Caco-2 (cell line): ENCODE measurements around the gene LAPTM5. TPM values are rescaled to one million over a fixed set of nuclear protein-coding genes. Genes with fewer than 3 reads are reported as not detected.

ENCODE experiments used
- BruUV-seq: library from RNA; stranded (reverse); fragments of 400-500 nt; replicated peaks from 2 replicates; lab custom pipeline; 2021; lab: Mats Ljungman, UMichigan
- CTCF ChIA-PET: fragments of 300-600 bp; sonication (Branson Sonifier 250); formaldehyde crosslinking; loops from one replicate; lab custom pipeline; 2022; ENCODE audit warnings: antibody characterized with exemption; lab: Charles Lee
- POLR2A ChIA-PET: fragments of 300-600 bp; sonication (Branson Sonifier 250); formaldehyde crosslinking; loops from one replicate; lab custom pipeline; 2022; ENCODE audit warnings: antibody characterized with exemption; lab: Charles Lee
- DNase-seq, 2 experiments: peaks; one replicate each; pipeline versions ENCODE4 v3.0.0 to v3.0.0-alpha.2; 2020 to 2022
- H3K27me3 ChIP-seq: replicated peaks from 2 replicates; pipeline ENCODE4 v1.6.0; 2011; ENCODE audit warnings: low read length; ENCODE audit not compliant: control insufficient read depth, insufficient read depth
- H3K36me3 ChIP-seq: 2 replicates; pipeline ENCODE4 v1.5.1; 2011; ENCODE audit warnings: low read length; ENCODE audit not compliant: control insufficient read depth, insufficient read depth
- H3K4me1 ChIP-seq: fragments of 250-450 bp; sonication (Bioruptor Pico); 2 replicates; pipeline ENCODE4 v1.5.1; 2020; ENCODE audit warnings: mild to moderate bottlenecking
- H3K4me3 ChIP-seq: 2 replicates; pipeline ENCODE4 v1.5.1; 2011; ENCODE audit warnings: low read depth, mild to moderate bottlenecking, control low read depth, low read length
- H3K9me3 ChIP-seq: fragments of 250-450 bp; sonication (Bioruptor Pico); 2 replicates; pipeline ENCODE4 v1.5.1; 2020; ENCODE audit warnings: mild to moderate bottlenecking, moderate library complexity
- H3K27ac Mint-ChIP-seq: one replicate; pipeline ENCODE4 v1.8.0; 2022; ENCODE audit warnings: mixed read lengths; ENCODE audit not compliant: unreplicated experiment
- H3K27me3 Mint-ChIP-seq: one replicate; pipeline ENCODE4 v1.8.0; 2022; ENCODE audit warnings: mixed read lengths; ENCODE audit not compliant: insufficient read depth, unreplicated experiment
- H3K36me3 Mint-ChIP-seq: one replicate; pipeline ENCODE4 v1.8.0; 2022; ENCODE audit warnings: mild to moderate bottlenecking, mixed read lengths; ENCODE audit not compliant: insufficient read depth, unreplicated experiment
- H3K4me1 Mint-ChIP-seq: one replicate; pipeline ENCODE4 v1.8.0; 2022; ENCODE audit warnings: low read depth, mixed read lengths; ENCODE audit not compliant: unreplicated experiment
- H3K4me3 Mint-ChIP-seq: one replicate; pipeline ENCODE4 v1.8.0; 2022; ENCODE audit warnings: mild to moderate bottlenecking, moderate library complexity, mixed read lengths; ENCODE audit not compliant: unreplicated experiment
- H3K9me3 Mint-ChIP-seq: one replicate; pipeline ENCODE4 v1.8.0; 2022; ENCODE audit warnings: mixed read lengths; ENCODE audit not compliant: unreplicated experiment
- CTCF ChIP-seq, 2 experiments: fragments of 200-600 bp in 1 of 2; IDR thresholded peaks; 1 replicate in 1 of 2; 2 replicates in 1 of 2; pipeline versions ENCODE4 v1.5.1 to v1.8.0; 2011 to 2022; ENCODE audit warnings: antibody characterized with exemption in 1 of 2, control low read depth in 1 of 2, inconsistent platforms in 1 of 2, low read depth in 1 of 2, low read length in 1 of 2, mild to moderate bottlenecking in 1 of 2, moderate library complexity in 1 of 2; ENCODE audit not compliant: insufficient read depth in 1 of 2, severe bottlenecking in 1 of 2, unreplicated experiment in 1 of 2
- intact Hi-C: fragments of 100-400 bp; cut with micrococcal nuclease; formaldehyde crosslinking; loops from one replicate; pipeline ENCODE4 v1.10.0; 2022; ENCODE audit not compliant: unreplicated experiment
- total RNA-seq: library from RNA; stranded (reverse); gene quantifications from 2 replicates; pipeline ENCODE4 v1.2.3, GENCODE V29; 2022

LAPTM5 gene
- total RNA-seq, 1 experiment from 2014 or later, result not detected

- H3K36me3 Mint-ChIP-seq, result no peaks in the 10 kb centered on the region
- peaks cover 12% of the 10 kb centered on the region for H3K27me3 Mint-ChIP-seq
- no peak overlapping the region for H3K4me3 Mint-ChIP-seq
- no peak overlapping the region for H3K27ac Mint-ChIP-seq
- H3K4me3 ChIP-seq, result no peak overlapping the region
- DNase-seq, result no peak
- BruUV-seq, result no TSS peak
- H3K9me3 Mint-ChIP-seq, result no peaks in the 10 kb centered on the region
- H3K4me1 Mint-ChIP-seq, result no peaks in the 10 kb centered on the region
- H3K4me1 ChIP-seq, result peaks cover 9% of the 10 kb centered on the region; the same call in 1 of the 2 replicates
- TF ChIP-seq CTCF (IDR thresholded peaks at IDR 0.05; ENCODE audit: insufficient read depth in 1 of 2, low read depth in 1 of 2, low read length in 1 of 2, severe bottlenecking in 1 of 2, unreplicated experiment in 1 of 2), result no peak
- CTCF ChIA-PET, result interaction anchor here (1.2 kb wide), 1 partner anchor 69 kb away, joined by 4 read pairs; no protein-coding TSS in a partner anchor
- no peaks in the 10 kb centered on the region for H3K9me3 ChIP-seq
- no peaks in the 10 kb centered on the region for H3K27me3 ChIP-seq
- no peaks in the 10 kb centered on the region for H3K36me3 ChIP-seq
- POLR2A ChIA-PET, result no interaction called here
- intact Hi-C loops, result no loop called here
Measured at GRCh38 chr1:30787266-30787665, 29.7 kb upstream of the LAPTM5 start.

- Histone ChIP-seq H3K27me3 (no peaks in the 10 kb centered on the region), H3K36me3 (no peaks in the 10 kb centered on the region), H3K9me3 (no peaks in the 10 kb centered on the region), H3K4me1 (peaks cover 9% of the 10 kb centered on the region; the same call in 1 of the 2 replicates), H3K4me3 (no peak overlapping the region)
- Mint-ChIP-seq H3K9me3 (no peaks in the 10 kb centered on the region), H3K36me3 (no peaks in the 10 kb centered on the region), H3K4me1 (no peaks in the 10 kb centered on the region), H3K27ac (no peak overlapping the region), H3K27me3 (peaks cover 11% of the 10 kb centered on the region), H3K4me3 (no peak overlapping the region)
- DNase-seq, result no peak
- CTCF ChIA-PET, result interaction anchor here (1.3 kb wide), 1 partner anchor 68 kb away, joined by 6 read pairs; no protein-coding TSS in a partner anchor
- intact Hi-C loops, result no loop called here
- no TSS peak for BruUV-seq
- TF ChIP-seq CTCF (IDR thresholded peaks at IDR 0.05; ENCODE audit: insufficient read depth in 1 of 2, low read depth in 1 of 2, low read length in 1 of 2, severe bottlenecking in 1 of 2, unreplicated experiment in 1 of 2), result no peak
- POLR2A ChIA-PET, result no interaction called here
Measured at GRCh38 chr1:30786264-30786991, 28.9 kb upstream of the LAPTM5 start.

GRCh38 chr1:30785714-30786113 is 28.1 kb upstream of the LAPTM5 start:
- Mint-ChIP-seq H3K9me3 (no peaks in the 10 kb centered on the region), H3K27me3 (peaks cover 6% of the 10 kb centered on the region), H3K4me3 (no peak overlapping the region), H3K27ac (no peak overlapping the region), H3K36me3 (no peaks in the 10 kb centered on the region), H3K4me1 (no peaks in the 10 kb centered on the region)
- intact Hi-C loops, result no loop called here
- Histone ChIP-seq H3K36me3 (no peaks in the 10 kb centered on the region), H3K9me3 (no peaks in the 10 kb centered on the region), H3K4me1 (peaks cover 9% of the 10 kb centered on the region; the same call in 1 of the 2 replicates), H3K4me3 (no peak overlapping the region), H3K27me3 (no peaks in the 10 kb centered on the region)
- no TSS peak for BruUV-seq
- DNase-seq, result no peak
- POLR2A ChIA-PET, result no interaction called here
- CTCF ChIA-PET, result interaction anchor here (1.3 kb wide), 1 partner anchor 67 kb away, joined by 6 read pairs; no protein-coding TSS in a partner anchor
- TF ChIP-seq CTCF (IDR thresholded peaks at IDR 0.05; ENCODE audit: insufficient read depth in 1 of 2, low read depth in 1 of 2, low read length in 1 of 2, severe bottlenecking in 1 of 2, unreplicated experiment in 1 of 2), result no peak
